ENCODE results near the gene KLHL11. TPM values are rescaled to one million over a fixed set of nuclear protein-coding genes. Genes with fewer than 3 reads are reported as not detected.

Gene KLHL11
- total RNA-seq, 4 donors from 2014 or later, result 16.2 to 18.8 (median 18.0) TPM

- ATAC-seq (ENCODE audit: low FRiP score), result no peak
- DNase-seq (ENCODE audit: low spot score), result no peak
Observed at GRCh38 chr17:41806685-41807445, 58.4 kb downstream of the KLHL11 start.

More at GRCh38 chr17:41806685-41807445, 58.4 kb downstream of the KLHL11 start:
- no peak for TF ChIP-seq CTCF (IDR thresholded peaks at IDR 0.05)

Small RNA genes within 50 kb of the gene (small RNA-seq; reads per million reads assigned to genes)
- not detected for gene AC125257.2

Other genes with a start within 250 kb of the KLHL11 start
- under 1 TPM in 1 of 4 donors, not detected in 3; 0.56 TPM for gene KRT17, start 240.8 kb downstream of the KLHL11 start, total RNA-seq
- 100 to 1,000 TPM; 444 to 832 (median 685) TPM for gene EIF1, start 176.5 kb downstream of the KLHL11 start, total RNA-seq
- not detected for gene GAST, start 153.1 kb downstream of the KLHL11 start, total RNA-seq
- 1 to 10 TPM in 1 of 4 donors, under 1 TPM in 1, not detected in 2; 0.47 to 1.1 TPM for gene HAP1, start 130.8 kb downstream of the KLHL11 start, total RNA-seq
- 10 to 100 TPM; 34.8 to 84.5 (median 39.0) TPM for gene JUP, start 78.7 kb downstream of the KLHL11 start, total RNA-seq
- gene P3H4, start 53.5 kb downstream of the KLHL11 start, total RNA-seq, result 10 to 100 TPM in 2 of 4 donors, 1 to 10 TPM in 2; 6.6 to 15.6 (median 10.0) TPM
- 10 to 100 TPM; 30.5 to 53.1 (median 42.3) TPM for gene FKBP10, start 52.4 kb downstream of the KLHL11 start, total RNA-seq
- gene NT5C3B, start 29.2 kb downstream of the KLHL11 start, total RNA-seq, result 10 to 100 TPM; 35.5 to 65.9 (median 42.5) TPM
- gene KLHL10, start 27.6 kb downstream of the KLHL11 start, total RNA-seq, result under 1 TPM in 3 of 4 donors, not detected in 1; 0.44 to 0.72 (median 0.63) TPM
- gene ACLY, start 53.5 kb upstream of the KLHL11 start, total RNA-seq, result 100 to 1,000 TPM in 3 of 4 donors, 10 to 100 TPM in 1; 91.6 to 133 (median 111) TPM
- under 1 TPM; 0.19 to 0.96 (median 0.49) TPM for gene ODAD4, start 65.2 kb upstream of the KLHL11 start, total RNA-seq
- 10 to 100 TPM; 42.2 to 62.9 (median 49.8) TPM for gene CNP, start 101.4 kb upstream of the KLHL11 start, total RNA-seq
- gene DNAJC7, start 152.0 kb upstream of the KLHL11 start, total RNA-seq, result 10 to 100 TPM; 46.5 to 72.5 (median 70.7) TPM
- 10 to 100 TPM; 27.8 to 39.3 (median 30.4) TPM for gene NKIRAS2, start 154.7 kb upstream of the KLHL11 start, total RNA-seq
- under 1 TPM; 0.09 to 0.63 (median 0.19) TPM for gene C17orf113, start 185.2 kb upstream of the KLHL11 start, total RNA-seq
- gene ZNF385C, start 233.1 kb upstream of the KLHL11 start, total RNA-seq, result not detected
- 10 to 100 TPM in 2 of 4 donors, 1 to 10 TPM in 2; 7.8 to 21.8 (median 10.2) TPM for gene DHX58, start 247.3 kb upstream of the KLHL11 start, total RNA-seq